ENCODE data around the gene CDIPT. TPM values are rescaled to one million over a fixed set of nuclear protein-coding genes. Genes with fewer than 3 reads are reported as not detected.

Gene CDIPT
- total RNA-seq, 2 experiments from 2014 or later, result 43.5 to 52.4 TPM

- H3K27ac ChIP-seq (ENCODE audit: low read depth, low read length, poor library complexity, severe bottlenecking), result no peak overlapping the region
- no TSS peak for BruUV-seq (replicated peaks)
- intact Hi-C loops (cut with micrococcal nuclease; ENCODE audit: unreplicated experiment), result no loop called here
- H3K36me3 ChIP-seq (ENCODE audit: insufficient read depth, low read length), result peaks cover 23% of the 10 kb centered on the region; the same call in 1 of the 2 replicates
- peaks cover 5% of the 10 kb centered on the region; the same call in 1 of the 2 replicates for H3K79me2 ChIP-seq (ENCODE audit: insufficient read depth, low read depth, low read length)
- H3K9me2 ChIP-seq (ENCODE audit: insufficient read depth, low read length), result no peaks in the 10 kb centered on the region
- no peak overlapping the region for H2AFZ ChIP-seq (ENCODE audit: low read length)
- H3K4me3 ChIP-seq (ENCODE audit: low read depth, low read length, poor library complexity, severe bottlenecking), result no peak overlapping the region
- peaks cover 6% of the 10 kb centered on the region for H3K4me1 ChIP-seq (ENCODE audit: insufficient read depth, low read length, poor library complexity, severe bottlenecking)
- no peaks in the 10 kb centered on the region for H4K20me1 ChIP-seq (ENCODE audit: insufficient read depth, low read length)
- ChIA-PET CTCF (ENCODE audit: unreplicated experiment) (no interaction called here), POLR2A (interaction anchor here (0.6 kb wide), 1 partner anchor 70 kb away, joined by 3 read pairs; no protein-coding TSS in a partner anchor)
- no peaks in the 10 kb centered on the region for H3K9me3 ChIP-seq (ENCODE audit: low read length)
- DNase-seq (ENCODE audit: low spot score), result no peak
- TF ChIP-seq, protein P1, sequence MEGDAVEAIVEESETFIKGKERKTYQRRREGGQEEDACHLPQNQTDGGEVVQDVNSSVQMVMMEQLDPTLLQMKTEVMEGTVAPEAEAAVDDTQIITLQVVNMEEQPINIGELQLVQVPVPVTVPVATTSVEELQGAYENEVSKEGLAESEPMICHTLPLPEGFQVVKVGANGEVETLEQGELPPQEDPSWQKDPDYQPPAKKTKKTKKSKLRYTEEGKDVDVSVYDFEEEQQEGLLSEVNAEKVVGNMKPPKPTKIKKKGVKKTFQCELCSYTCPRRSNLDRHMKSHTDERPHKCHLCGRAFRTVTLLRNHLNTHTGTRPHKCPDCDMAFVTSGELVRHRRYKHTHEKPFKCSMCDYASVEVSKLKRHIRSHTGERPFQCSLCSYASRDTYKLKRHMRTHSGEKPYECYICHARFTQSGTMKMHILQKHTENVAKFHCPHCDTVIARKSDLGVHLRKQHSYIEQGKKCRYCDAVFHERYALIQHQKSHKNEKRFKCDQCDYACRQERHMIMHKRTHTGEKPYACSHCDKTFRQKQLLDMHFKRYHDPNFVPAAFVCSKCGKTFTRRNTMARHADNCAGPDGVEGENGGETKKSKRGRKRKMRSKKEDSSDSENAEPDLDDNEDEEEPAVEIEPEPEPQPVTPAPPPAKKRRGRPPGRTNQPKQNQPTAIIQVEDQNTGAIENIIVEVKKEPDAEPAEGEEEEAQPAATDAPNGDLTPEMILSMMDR (conservative IDR thresholded peaks at IDR 0.05; ENCODE audit: low read length), result no peak
- no peak for TF ChIP-seq EZH2phosphoT487 (IDR thresholded peaks at IDR 0.05; ENCODE audit: borderline replicate concordance, low read depth, low read length)
- H3K4me2 ChIP-seq (ENCODE audit: low read length), result no peak overlapping the region
These were observed 5.8 kb downstream of the CDIPT start for GRCh38 chr16:29857133-29857760.

DNA sequence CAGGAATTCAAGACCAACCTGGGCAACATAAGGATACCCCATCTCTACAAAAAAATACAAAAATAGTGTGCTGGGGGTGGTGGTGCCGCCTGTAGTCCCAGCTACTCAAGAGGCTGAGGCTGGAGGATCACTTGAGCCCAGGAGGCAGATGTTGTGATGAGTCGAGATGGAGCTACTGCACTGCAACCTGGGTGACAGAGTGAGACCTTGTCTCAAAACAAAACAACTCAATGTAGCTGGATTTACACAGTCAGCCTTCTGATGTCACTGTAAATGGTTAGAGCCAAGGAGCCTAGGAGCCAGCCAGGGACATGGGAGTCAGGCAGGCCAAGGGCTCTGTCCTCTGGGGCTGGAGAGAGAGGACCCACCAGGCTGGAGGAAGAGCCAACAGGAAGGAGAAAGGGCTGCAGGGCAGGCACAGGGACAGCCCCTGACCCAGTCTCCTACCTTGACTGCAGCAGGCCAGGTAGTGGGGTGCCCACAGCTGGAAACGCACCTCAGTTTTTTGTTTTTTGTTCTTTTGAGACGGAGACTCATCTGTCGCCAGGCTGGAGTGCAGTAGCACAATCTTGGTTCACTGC lies 8.4 kb downstream of the CDIPT start:
- Histone ChIP-seq H3K36me3 (ENCODE audit: insufficient read depth, low read length) (0 out of 2 replicates have a peak, but pooled peaks cover 14% of the 10 kb centered on the region), H3K9me3 (ENCODE audit: low read length) (no peaks in the 10 kb centered on the region), H3K4me3 (ENCODE audit: low read depth, low read length, poor library complexity, severe bottlenecking) (no peak overlapping the region), H3K79me2 (ENCODE audit: insufficient read depth, low read depth, low read length) (no peaks in the 10 kb centered on the region), H3K4me2 (ENCODE audit: low read length) (no peak overlapping the region), H3K27ac (ENCODE audit: low read depth, low read length, poor library complexity, severe bottlenecking) (no peak overlapping the region), H3K9me2 (ENCODE audit: insufficient read depth, low read length) (no peaks in the 10 kb centered on the region), H3K4me1 (ENCODE audit: insufficient read depth, low read length, poor library complexity, severe bottlenecking) (no peaks in the 10 kb centered on the region), H2AFZ (ENCODE audit: low read length) (no peak overlapping the region), H4K20me1 (ENCODE audit: insufficient read depth, low read length) (no peaks in the 10 kb centered on the region)
- ChIA-PET CTCF (ENCODE audit: unreplicated experiment) (no interaction called here), POLR2A (no interaction called here)
- BruUV-seq (replicated peaks), result no TSS peak
- no peak for DNase-seq (ENCODE audit: low spot score)
- TF ChIP-seq EZH2phosphoT487 (IDR thresholded peaks at IDR 0.05; ENCODE audit: borderline replicate concordance, low read depth, low read length), result no peak
- intact Hi-C loops (cut with micrococcal nuclease; ENCODE audit: unreplicated experiment), result no loop called here

GRCh38 chr16:29852654-29853053 lies 10.4 kb downstream of the CDIPT start:
- Histone ChIP-seq H3K79me2 (ENCODE audit: insufficient read depth, low read depth, low read length) (no peaks in the 10 kb centered on the region), H2AFZ (ENCODE audit: low read length) (no peak overlapping the region), H4K20me1 (ENCODE audit: insufficient read depth, low read length) (no peaks in the 10 kb centered on the region), H3K36me3 (ENCODE audit: insufficient read depth, low read length) (no peaks in the 10 kb centered on the region), H3K4me3 (ENCODE audit: low read depth, low read length, poor library complexity, severe bottlenecking) (no peak overlapping the region), H3K4me1 (ENCODE audit: insufficient read depth, low read length, poor library complexity, severe bottlenecking) (no peaks in the 10 kb centered on the region), H3K9me2 (ENCODE audit: insufficient read depth, low read length) (no peaks in the 10 kb centered on the region), H3K4me2 (ENCODE audit: low read length) (no peak overlapping the region), H3K27ac (ENCODE audit: low read depth, low read length, poor library complexity, severe bottlenecking) (no peak overlapping the region), H3K9me3 (ENCODE audit: low read length) (no peaks in the 10 kb centered on the region)
- TF ChIP-seq, protein P1 (conservative IDR thresholded peaks at IDR 0.05; ENCODE audit: low read length), result no peak
- TF ChIP-seq EZH2phosphoT487 (IDR thresholded peaks at IDR 0.05; ENCODE audit: borderline replicate concordance, low read depth, low read length), result no peak
- BruUV-seq (replicated peaks), result no TSS peak
- ChIA-PET POLR2A (no interaction called here), CTCF (ENCODE audit: unreplicated experiment) (no interaction called here)
- intact Hi-C loops (cut with micrococcal nuclease; ENCODE audit: unreplicated experiment), result no loop called here
- DNase-seq (ENCODE audit: low spot score), result no peak
